Measurements from ENCODE around the gene GADL1.

DNA sequence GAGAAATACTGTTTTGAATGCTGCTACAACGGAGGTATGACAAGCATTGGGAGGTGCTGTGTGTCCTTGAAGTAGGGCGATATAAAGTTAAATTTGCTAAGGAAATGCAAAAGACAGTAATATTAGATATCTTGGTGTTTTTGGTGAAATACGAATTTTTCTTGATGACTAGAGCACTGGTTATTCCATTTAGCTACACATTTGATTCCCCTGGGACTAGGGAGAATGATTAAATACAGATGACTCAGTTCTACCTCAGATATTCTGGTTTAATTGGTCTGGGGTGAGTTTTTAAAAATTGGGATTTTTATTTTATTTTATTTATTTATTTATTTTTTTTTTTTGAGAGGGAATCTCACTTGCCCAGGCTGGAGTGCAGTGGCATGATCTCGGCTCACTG is 18.7 kb upstream of the GADL1 start:
- TF ChIP-seq, protein P1, sequence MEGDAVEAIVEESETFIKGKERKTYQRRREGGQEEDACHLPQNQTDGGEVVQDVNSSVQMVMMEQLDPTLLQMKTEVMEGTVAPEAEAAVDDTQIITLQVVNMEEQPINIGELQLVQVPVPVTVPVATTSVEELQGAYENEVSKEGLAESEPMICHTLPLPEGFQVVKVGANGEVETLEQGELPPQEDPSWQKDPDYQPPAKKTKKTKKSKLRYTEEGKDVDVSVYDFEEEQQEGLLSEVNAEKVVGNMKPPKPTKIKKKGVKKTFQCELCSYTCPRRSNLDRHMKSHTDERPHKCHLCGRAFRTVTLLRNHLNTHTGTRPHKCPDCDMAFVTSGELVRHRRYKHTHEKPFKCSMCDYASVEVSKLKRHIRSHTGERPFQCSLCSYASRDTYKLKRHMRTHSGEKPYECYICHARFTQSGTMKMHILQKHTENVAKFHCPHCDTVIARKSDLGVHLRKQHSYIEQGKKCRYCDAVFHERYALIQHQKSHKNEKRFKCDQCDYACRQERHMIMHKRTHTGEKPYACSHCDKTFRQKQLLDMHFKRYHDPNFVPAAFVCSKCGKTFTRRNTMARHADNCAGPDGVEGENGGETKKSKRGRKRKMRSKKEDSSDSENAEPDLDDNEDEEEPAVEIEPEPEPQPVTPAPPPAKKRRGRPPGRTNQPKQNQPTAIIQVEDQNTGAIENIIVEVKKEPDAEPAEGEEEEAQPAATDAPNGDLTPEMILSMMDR (IDR thresholded peaks at IDR 0.05), result no peak
- no peak for TF ChIP-seq POLR2A (IDR thresholded peaks at IDR 0.05)
